Loucy (cell line): ENCODE measurements around the gene OLFM1.

ENCODE experiments used
- H2AFZ ChIP-seq: fragments of 200-600 bp; sonication (generic); 2 replicates; pipeline ENCODE4 v1.6.0; 2016; ENCODE audit warnings: antibody characterized with exemption, mild to moderate bottlenecking, low read length, moderate library complexity
- H3F3A ChIP-seq: fragments of 200-600 bp; 2 replicates; pipeline ENCODE4 v1.6.0; 2016; ENCODE audit warnings: antibody characterized with exemption, low read depth, mild to moderate bottlenecking
- H3K27me3 ChIP-seq: fragments of 200-600 bp; sonication (generic); 2 replicates; pipeline ENCODE4 v1.6.1; 2014; ENCODE audit warnings: low read length, mild to moderate bottlenecking; ENCODE audit not compliant: insufficient read depth, poor library complexity, severe bottlenecking
- H3K36me3 ChIP-seq: fragments of 200-600 bp; sonication (generic); 2 replicates; pipeline ENCODE4 v1.6.1; 2016; ENCODE audit warnings: low read length; ENCODE audit not compliant: insufficient read depth
- H3K4me1 ChIP-seq: fragments of 200-600 bp; sonication (generic); 2 replicates; pipeline ENCODE4 v1.5.1; 2014; ENCODE audit warnings: low read length, mild to moderate bottlenecking; ENCODE audit not compliant: insufficient read depth, poor library complexity, severe bottlenecking
- H3K4me2 ChIP-seq: fragments of 200-600 bp; sonication (generic); 2 replicates; pipeline ENCODE4 v1.6.0; 2014; ENCODE audit warnings: antibody characterized with exemption, low read length, low read depth, mild to moderate bottlenecking; ENCODE audit not compliant: poor library complexity, severe bottlenecking
- H3K4me3 ChIP-seq: fragments of 200-600 bp; sonication (generic); 2 replicates; pipeline ENCODE4 v1.5.1; 2014; ENCODE audit warnings: low read length, mild to moderate bottlenecking, mixed read lengths; ENCODE audit not compliant: poor library complexity, severe bottlenecking
- H3K79me2 ChIP-seq: fragments of 200-600 bp; sonication (generic); 2 replicates; pipeline ENCODE4 v1.6.1; 2014; ENCODE audit warnings: low read length; ENCODE audit not compliant: insufficient read depth
- H3K9ac ChIP-seq: fragments of 200-600 bp; sonication (generic); 2 replicates; pipeline ENCODE4 v1.6.0; 2014; ENCODE audit warnings: mild to moderate bottlenecking, low read depth, low read length, moderate library complexity; ENCODE audit not compliant: poor library complexity, severe bottlenecking
- H3K9me2 ChIP-seq: fragments of 200-600 bp; sonication (generic); replicated peaks from 2 replicates; pipeline ENCODE4 v1.6.1; 2016; ENCODE audit warnings: low read depth, low read length, mixed read lengths
- H3K9me3 ChIP-seq: fragments of 200-600 bp; sonication (generic); 2 replicates; pipeline ENCODE4 v1.6.1; 2014; ENCODE audit warnings: mild to moderate bottlenecking, antibody characterized with exemption, low read length, low read depth; ENCODE audit not compliant: insufficient read depth
- H4K20me1 ChIP-seq: fragments of 200-600 bp; sonication (generic); 2 replicates; pipeline ENCODE4 v1.6.0; 2014; ENCODE audit warnings: antibody characterized with exemption, low read length, mild to moderate bottlenecking; ENCODE audit not compliant: insufficient read depth, poor library complexity, severe bottlenecking
- CTCF ChIP-seq: fragments of 200-600 bp; sonication (generic); conservative IDR thresholded peaks from 2 replicates; pipeline ENCODE4 v1.5.1; 2014; ENCODE audit warnings: mild to moderate bottlenecking, antibody characterized with exemption, low read length
- EZH2phosphoT487 ChIP-seq: fragments of 200-600 bp; IDR thresholded peaks from 2 replicates; pipeline ENCODE4 v1.6.1; 2018; ENCODE audit warnings: antibody characterized with exemption, mild to moderate bottlenecking, moderate library complexity, borderline replicate concordance

The OLFM1 gene

GRCh38 chr9:135151757-135152613, 64.5 kb downstream of the OLFM1 start:
- H2AFZ ChIP-seq, result no peak overlapping the region
- H3K9ac ChIP-seq, result no peak overlapping the region
- H3K79me2 ChIP-seq, result no peaks in the 10 kb centered on the region
- no peak overlapping the region for H3K4me2 ChIP-seq
- no peaks in the 10 kb centered on the region for H3F3A ChIP-seq
- H3K4me1 ChIP-seq, result no peaks in the 10 kb centered on the region
- no peaks in the 10 kb centered on the region for H4K20me1 ChIP-seq
- no peaks in the 10 kb centered on the region for H3K36me3 ChIP-seq
- no peak overlapping the region for H3K4me3 ChIP-seq
- TF ChIP-seq EZH2phosphoT487 (no peak), CTCF (no peak)
- no peaks in the 10 kb centered on the region for H3K27me3 ChIP-seq
- H3K9me2 ChIP-seq, result no peaks in the 10 kb centered on the region
- H3K9me3 ChIP-seq, result peaks cover 28% of the 10 kb centered on the region; the same call in 1 of the 2 replicates

GRCh38 chr9:135152614-135153334, 65.3 kb downstream of the OLFM1 start:
- H3K9ac ChIP-seq, result no peak overlapping the region
- H3K4me1 ChIP-seq, result no peaks in the 10 kb centered on the region
- no peak overlapping the region for H3K4me2 ChIP-seq
- no peaks in the 10 kb centered on the region for H3K36me3 ChIP-seq
- no peaks in the 10 kb centered on the region for H3K79me2 ChIP-seq
- H3F3A ChIP-seq, result no peaks in the 10 kb centered on the region
- H3K27me3 ChIP-seq, result no peaks in the 10 kb centered on the region
- TF ChIP-seq EZH2phosphoT487 (no peak), CTCF (no peak)
- H4K20me1 ChIP-seq, result no peaks in the 10 kb centered on the region
- H3K9me3 ChIP-seq, result peaks cover 27% of the 10 kb centered on the region; the same call in 1 of the 2 replicates
- no peak overlapping the region for H2AFZ ChIP-seq
- no peak overlapping the region for H3K4me3 ChIP-seq
- no peaks in the 10 kb centered on the region for H3K9me2 ChIP-seq

- Histone ChIP-seq H3K27me3 (no peaks in the 10 kb centered on the region), H3K36me3 (no peaks in the 10 kb centered on the region), H3K79me2 (no peaks in the 10 kb centered on the region), H3K9me2 (no peaks in the 10 kb centered on the region), H4K20me1 (no peaks in the 10 kb centered on the region), H3K4me2 (no peak overlapping the region), H3K4me1 (no peaks in the 10 kb centered on the region), H2AFZ (no peak overlapping the region), H3K9me3 (peaks cover 18% of the 10 kb centered on the region; the same call in 1 of the 2 replicates), H3K9ac (no peak overlapping the region), H3F3A (no peaks in the 10 kb centered on the region), H3K4me3 (no peak overlapping the region)
- no peak for TF ChIP-seq EZH2phosphoT487
- TF ChIP-seq CTCF, result no peak
These were observed 66.7 kb downstream of the OLFM1 start for GRCh38 chr9:135154050-135154615.
